Measurements from ENCODE around the gene CYBRD1. TPM values are rescaled to one million over a fixed set of nuclear protein-coding genes. Genes with fewer than 3 reads are reported as not detected.
A peak's percentile ranks its signal among the peaks of the same experiment; 100 is the strongest.

The CYBRD1 gene
- total RNA-seq, 2 donors from 2014 or later = 0.24 to 0.69 TPM

DNA sequence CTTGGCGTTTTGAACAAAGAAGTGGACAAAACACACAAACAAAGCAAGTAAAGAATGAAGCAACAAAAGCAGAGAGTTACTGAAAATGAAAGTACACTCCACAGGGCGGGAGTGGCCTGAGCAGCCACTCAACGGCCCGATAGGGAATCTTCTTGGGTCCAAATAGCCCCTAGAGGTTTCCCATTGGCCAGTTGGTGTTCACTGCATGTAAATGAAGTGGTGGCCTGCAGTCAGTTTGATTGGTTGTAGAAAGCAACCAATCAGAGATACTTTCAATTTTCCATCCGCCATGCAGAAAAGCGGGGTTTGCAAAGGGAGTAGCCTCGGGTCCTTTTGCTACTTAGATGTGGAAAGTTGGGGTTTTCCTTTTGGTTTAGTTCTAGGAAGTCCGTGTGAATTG, 31.6 kb downstream of the CYBRD1 start:
- Mint-ChIP-seq H3K27me3 (peaks cover 7% of the 10 kb centered on the region), H3K4me3 (no peak overlapping the region), H3K4me1 (no peaks in the 10 kb centered on the region), H3K9me3 (no peaks in the 10 kb centered on the region), H3K36me3 (ENCODE audit: low read depth) (no peaks in the 10 kb centered on the region), H3K27ac (no peak overlapping the region)
- ATAC-seq (replicated peaks) = peak; percentile 71

- H3K27me3 Mint-ChIP-seq = peaks cover 10% of the 10 kb centered on the region
- H3K9me3 Mint-ChIP-seq = no peaks in the 10 kb centered on the region
- no peak for ATAC-seq (replicated peaks)
- no peaks in the 10 kb centered on the region for H3K36me3 Mint-ChIP-seq (ENCODE audit: low read depth)
- no peak overlapping the region for H3K4me3 Mint-ChIP-seq
- H3K27ac Mint-ChIP-seq = no peak overlapping the region
- no peaks in the 10 kb centered on the region for H3K4me1 Mint-ChIP-seq
Measured at GRCh38 chr2:171554991-171555615, 32.8 kb downstream of the CYBRD1 start.

- ATAC-seq (replicated peaks) = peak; percentile 58
- Mint-ChIP-seq H3K27ac (no peak overlapping the region), H3K36me3 (ENCODE audit: low read depth) (no peaks in the 10 kb centered on the region), H3K27me3 (peaks cover 10% of the 10 kb centered on the region), H3K4me1 (no peaks in the 10 kb centered on the region), H3K4me3 (no peak overlapping the region), H3K9me3 (no peaks in the 10 kb centered on the region)
Measured at GRCh38 chr2:171557363-171557762, 35.1 kb downstream of the CYBRD1 start.

- no peaks in the 10 kb centered on the region for H3K9me3 Mint-ChIP-seq
- no peaks in the 10 kb centered on the region for H3K36me3 Mint-ChIP-seq (ENCODE audit: low read depth)
- H3K27ac Mint-ChIP-seq = no peak overlapping the region
- no peak for ATAC-seq (replicated peaks)
- H3K27me3 Mint-ChIP-seq = peaks cover 8% of the 10 kb centered on the region
- no peaks in the 10 kb centered on the region for H3K4me1 Mint-ChIP-seq
- H3K4me3 Mint-ChIP-seq = no peak overlapping the region
Measured at GRCh38 chr2:171563301-171563700, 41.0 kb downstream of the CYBRD1 start.

DNA sequence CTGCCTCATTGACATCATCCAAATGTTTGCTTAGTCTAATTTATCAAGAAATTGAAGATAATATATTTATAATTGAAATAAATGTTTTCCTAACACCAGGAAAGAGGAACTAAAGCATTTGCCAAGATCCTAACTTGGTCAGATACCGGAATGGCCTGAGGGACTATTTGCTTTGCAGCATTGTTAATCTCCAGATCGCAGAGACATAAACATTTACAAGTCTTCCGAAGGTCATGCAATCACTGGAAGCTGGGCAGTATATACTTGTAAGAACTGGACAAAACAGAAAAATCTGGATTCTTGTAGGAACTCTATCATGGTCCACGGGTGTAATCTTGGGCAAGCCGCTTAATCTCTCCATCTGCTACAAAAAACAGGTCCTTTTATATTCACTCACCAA, 42.2 kb downstream of the CYBRD1 start:
- Mint-ChIP-seq H3K36me3 (ENCODE audit: low read depth) (no peaks in the 10 kb centered on the region), H3K9me3 (no peaks in the 10 kb centered on the region), H3K4me1 (no peaks in the 10 kb centered on the region), H3K27ac (no peak overlapping the region), H3K27me3 (no peaks in the 10 kb centered on the region), H3K4me3 (no peak overlapping the region)
- no peak for ATAC-seq (replicated peaks)

- H3K27ac Mint-ChIP-seq = no peak overlapping the region
- ATAC-seq (replicated peaks) = no peak
- no peak overlapping the region for H3K4me3 Mint-ChIP-seq
- H3K27me3 Mint-ChIP-seq = no peaks in the 10 kb centered on the region
- H3K4me1 Mint-ChIP-seq = no peaks in the 10 kb centered on the region
- no peaks in the 10 kb centered on the region for H3K36me3 Mint-ChIP-seq (ENCODE audit: low read depth)
- no peaks in the 10 kb centered on the region for H3K9me3 Mint-ChIP-seq
Measured at GRCh38 chr2:171566057-171566456, 43.8 kb downstream of the CYBRD1 start.

- Mint-ChIP-seq H3K36me3 (ENCODE audit: low read depth) (no peaks in the 10 kb centered on the region), H3K4me3 (no peak overlapping the region), H3K4me1 (no peaks in the 10 kb centered on the region), H3K9me3 (no peaks in the 10 kb centered on the region), H3K27ac (no peak overlapping the region), H3K27me3 (no peaks in the 10 kb centered on the region)
- ATAC-seq (replicated peaks) = no peak
Measured at GRCh38 chr2:171566753-171567152, 44.5 kb downstream of the CYBRD1 start.

DNA sequence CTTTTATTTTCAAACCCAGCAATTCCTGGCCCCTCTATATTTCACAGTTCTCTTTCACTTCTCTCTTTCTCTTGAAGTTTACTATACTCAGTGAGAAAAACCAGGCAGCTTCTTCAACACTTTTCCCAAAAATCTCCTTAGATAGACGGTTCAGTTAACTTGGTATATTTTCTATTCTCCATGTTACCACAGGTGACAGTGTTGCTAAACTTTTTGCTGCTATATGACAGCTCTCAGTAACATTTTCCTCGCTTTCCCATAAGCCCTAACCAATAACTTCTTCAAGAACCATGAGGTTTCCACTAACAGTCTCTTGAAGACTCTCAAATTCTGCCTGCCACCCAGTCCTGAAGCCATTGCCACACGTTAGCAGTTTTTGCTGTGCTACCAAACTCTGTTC, 45.8 kb downstream of the CYBRD1 start:
- no peak overlapping the region for H3K27ac Mint-ChIP-seq
- H3K4me1 Mint-ChIP-seq = no peaks in the 10 kb centered on the region
- H3K9me3 Mint-ChIP-seq = no peaks in the 10 kb centered on the region
- no peaks in the 10 kb centered on the region for H3K27me3 Mint-ChIP-seq
- H3K36me3 Mint-ChIP-seq (ENCODE audit: low read depth) = no peaks in the 10 kb centered on the region
- no peak overlapping the region for H3K4me3 Mint-ChIP-seq
- no peak for ATAC-seq (replicated peaks)

- Mint-ChIP-seq H3K9me3 (no peaks in the 10 kb centered on the region), H3K27ac (no peak overlapping the region), H3K4me3 (no peak overlapping the region), H3K36me3 (ENCODE audit: low read depth) (no peaks in the 10 kb centered on the region), H3K27me3 (no peaks in the 10 kb centered on the region), H3K4me1 (no peaks in the 10 kb centered on the region)
- ATAC-seq (replicated peaks) = no peak
Measured at GRCh38 chr2:171571721-171572120, 49.4 kb downstream of the CYBRD1 start.

GRCh38 chr2:171574149-171574795, 52.0 kb downstream of the CYBRD1 start:
- peak; percentile 99 for ATAC-seq (replicated peaks)
- no peaks in the 10 kb centered on the region for H3K27me3 Mint-ChIP-seq
- no peaks in the 10 kb centered on the region for H3K9me3 Mint-ChIP-seq
- peak overlapping the region; percentile 54 for H3K27ac Mint-ChIP-seq
- H3K4me1 Mint-ChIP-seq = no peaks in the 10 kb centered on the region
- H3K36me3 Mint-ChIP-seq (ENCODE audit: low read depth) = no peaks in the 10 kb centered on the region
- H3K4me3 Mint-ChIP-seq = peak overlapping the region; percentile 47

GRCh38 chr2:171575606-171576005, 53.3 kb downstream of the CYBRD1 start:
- Mint-ChIP-seq H3K4me1 (no peaks in the 10 kb centered on the region), H3K27ac (no peak overlapping the region)
- ATAC-seq (replicated peaks) = no peak

GRCh38 chr2:171578127-171578803, 56.0 kb downstream of the CYBRD1 start:
- H3K27ac Mint-ChIP-seq = no peak overlapping the region

More at GRCh38 chr2:171575606-171576005, 53.3 kb downstream of the CYBRD1 start:
- H3K4me3 Mint-ChIP-seq = no peak overlapping the region
- no peaks in the 10 kb centered on the region for H3K36me3 Mint-ChIP-seq (ENCODE audit: low read depth)
- no peaks in the 10 kb centered on the region for H3K9me3 Mint-ChIP-seq
- H3K27me3 Mint-ChIP-seq = no peaks in the 10 kb centered on the region

GRCh38 chr2:171579481-171579880, 57.2 kb downstream of the CYBRD1 start:
- no peak for ATAC-seq (replicated peaks)
- Mint-ChIP-seq H3K9me3 (no peaks in the 10 kb centered on the region), H3K27ac (no peak overlapping the region), H3K27me3 (peaks cover 4% of the 10 kb centered on the region), H3K4me3 (no peak overlapping the region), H3K4me1 (no peaks in the 10 kb centered on the region), H3K36me3 (ENCODE audit: low read depth) (no peaks in the 10 kb centered on the region)

More at GRCh38 chr2:171578127-171578803, 56.0 kb downstream of the CYBRD1 start:
- Mint-ChIP-seq H3K4me1 (no peaks in the 10 kb centered on the region), H3K9me3 (no peaks in the 10 kb centered on the region), H3K27me3 (peaks cover 4% of the 10 kb centered on the region), H3K4me3 (no peak overlapping the region), H3K36me3 (ENCODE audit: low read depth) (no peaks in the 10 kb centered on the region)
- no peak for ATAC-seq (replicated peaks)

DNA sequence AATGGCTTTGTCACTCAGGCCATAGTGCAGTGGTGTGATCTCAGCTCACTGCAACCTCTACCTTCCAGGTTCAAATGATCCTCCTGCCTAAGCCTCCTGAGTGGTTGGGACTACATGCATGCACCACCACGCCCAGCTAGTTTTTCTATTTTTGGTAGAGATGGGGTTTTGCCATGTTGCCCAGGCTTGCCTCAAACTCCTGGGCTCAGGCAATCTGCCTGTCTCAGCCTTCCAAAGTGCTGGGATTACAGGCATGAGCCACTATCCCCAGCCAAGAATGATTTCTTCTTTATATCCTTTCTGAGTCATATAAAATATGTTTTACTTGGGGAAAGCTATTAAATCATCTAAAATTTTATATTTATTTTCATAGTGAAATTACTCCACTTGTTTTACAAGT, 61.3 kb downstream of the CYBRD1 start:
- no peaks in the 10 kb centered on the region for H3K36me3 Mint-ChIP-seq (ENCODE audit: low read depth)
- no peak for ATAC-seq (replicated peaks)
- H3K4me3 Mint-ChIP-seq = no peak overlapping the region
- H3K4me1 Mint-ChIP-seq = no peaks in the 10 kb centered on the region
- H3K9me3 Mint-ChIP-seq = no peaks in the 10 kb centered on the region
- peaks cover 8% of the 10 kb centered on the region for H3K27me3 Mint-ChIP-seq
- no peak overlapping the region for H3K27ac Mint-ChIP-seq

- Mint-ChIP-seq H3K27ac (no peak overlapping the region), H3K27me3 (peaks cover 8% of the 10 kb centered on the region), H3K4me1 (no peaks in the 10 kb centered on the region), H3K9me3 (no peaks in the 10 kb centered on the region), H3K36me3 (ENCODE audit: low read depth) (no peaks in the 10 kb centered on the region), H3K4me3 (no peak overlapping the region)
- ATAC-seq (replicated peaks) = no peak
Measured at GRCh38 chr2:171584001-171584400, 61.7 kb downstream of the CYBRD1 start.
